GM12891 (cell line): ENCODE results near the gene PDZK1IP1.

ENCODE experiments used
- POLR2A ChIP-seq: IDR thresholded peaks from 2 replicates; pipeline ENCODE4 v1.6.1; 2011; ENCODE audit warnings: low read depth, low read length, control low read depth
- SPI1 ChIP-seq: IDR thresholded peaks from 2 replicates; pipeline ENCODE4 v1.6.1; 2011; ENCODE audit warnings: low read depth, low read length, control low read depth

- TF ChIP-seq POLR2A (no peak), SPI1 (no peak)
Observed at GRCh38 chr1:47228644-47229030, 38.8 kb upstream of the PDZK1IP1 start.
